Skeletal muscle tissue (tissue), 4 donors: ENCODE results near the gene ATPAF2. TPM values are rescaled to one million over a fixed set of nuclear protein-coding genes. Genes with fewer than 3 reads are reported as not detected.
A peak's percentile ranks its signal among the peaks of the same experiment; 100 is the strongest.

Source experiments
- H3K27ac ChIP-seq: one replicate; pipeline ENCODE4 v1.7.0; 2013; ENCODE audit warnings: mild to moderate bottlenecking, low read depth, low read length, inconsistent platforms
- H3K27me3 ChIP-seq, 3 donors: one replicate each; pipeline ENCODE4 v1.7.0; 2013; ENCODE audit warnings: low read length in 3 of 3; ENCODE audit not compliant: control insufficient read depth in 3 of 3, insufficient read depth in 3 of 3
- H3K36me3 ChIP-seq, 3 donors: one replicate each; pipeline ENCODE4 v1.7.0; 2013; ENCODE audit warnings: low read length in 3 of 3; ENCODE audit not compliant: control insufficient read depth in 3 of 3, insufficient read depth in 3 of 3
- H3K4me1 ChIP-seq, 3 donors: one replicate each; pipeline ENCODE4 v1.7.0; 2013; ENCODE audit warnings: low read length in 3 of 3, mild to moderate bottlenecking in 3 of 3; ENCODE audit not compliant: control insufficient read depth in 3 of 3, insufficient read depth in 3 of 3
- H3K4me3 ChIP-seq, 3 donors: one replicate each; pipeline ENCODE4 v1.7.0; 2013; ENCODE audit warnings: low read length in 3 of 3
- H3K9ac ChIP-seq, 3 donors: one replicate each; pipeline ENCODE4 v1.7.0; 2013; ENCODE audit warnings: low read length in 3 of 3, mild to moderate bottlenecking in 3 of 3, moderate library complexity in 2 of 3, low read depth in 1 of 3
- H3K9me3 ChIP-seq, 3 donors: one replicate each; pipeline ENCODE4 v1.7.0; 2013; ENCODE audit warnings: low read length in 3 of 3; ENCODE audit not compliant: control insufficient read depth in 3 of 3
- total RNA-seq: library from RNA; depleted of rRNA; stranded (reverse); fragments of >200 nt; gene quantifications from one replicate; pipeline ENCODE4 v1.2.3, GENCODE V29; 2014
- donor health status: Osteomylitis.

ATPAF2 gene
- total RNA-seq, 1 donor from 2014 or later = 19.3 TPM

DNA sequence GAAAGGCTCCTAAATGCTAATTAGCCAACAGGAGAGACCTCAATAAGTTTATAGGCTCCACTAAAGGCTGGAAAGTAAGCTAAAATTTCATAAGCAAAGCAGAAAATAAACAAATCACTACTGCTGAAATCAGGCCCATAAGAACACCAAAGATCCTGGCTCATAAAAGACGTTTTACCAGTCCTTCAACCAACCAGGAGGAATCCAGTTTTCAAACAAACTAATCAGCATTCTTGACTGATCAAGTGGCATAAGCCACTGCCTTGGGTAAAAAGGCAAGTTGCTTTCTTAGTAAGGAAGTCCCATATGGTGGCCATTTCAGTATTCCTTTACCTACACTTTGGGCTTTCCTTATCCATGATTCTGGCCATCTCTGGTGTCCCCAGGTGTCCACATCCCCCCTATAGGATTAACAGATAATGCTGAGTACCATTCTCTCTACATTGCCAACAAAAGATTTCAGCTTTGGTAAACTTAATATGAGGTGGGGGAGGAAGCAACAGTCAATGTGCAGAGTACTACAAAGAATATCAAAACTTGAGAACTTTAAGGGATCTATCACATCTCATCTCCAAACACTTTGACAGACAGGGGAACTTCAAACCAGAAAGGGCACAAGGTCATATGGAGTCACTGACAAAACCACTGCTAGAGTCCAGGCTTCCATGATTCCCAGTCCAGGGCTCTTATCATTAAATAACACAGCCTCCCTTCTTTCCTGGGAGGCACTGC lies 68.1 kb downstream of the ATPAF2 start:
- Histone ChIP-seq H3K36me3 (no peaks in the 10 kb centered on the region), H3K9me3 (no peaks in the 10 kb centered on the region), H3K27me3 (no peaks in the 10 kb centered on the region), H3K4me3 (peak overlapping the region; percentile 78 to 85 (median 83)), H3K27ac (peak overlapping the region; percentile 94), H3K9ac (peak overlapping the region; percentile 83 to 94 (median 92)), H3K4me1 (peaks cover 22 to 33% (median 24%) of the 10 kb centered on the region in 3 donors)

Other genes starting within 250 kb of the ATPAF2 start
- gene SREBF1, start 202.2 kb downstream of the ATPAF2 start, total RNA-seq = 23.0 TPM
- gene TOM1L2, start 66.8 kb downstream of the ATPAF2 start, total RNA-seq = 14.1 TPM
- gene DRC3, start 66.3 kb downstream of the ATPAF2 start, total RNA-seq = 1.0 TPM
- 5.2 TPM for gene GID4, start 240 bp upstream of the ATPAF2 start, total RNA-seq
- gene DRG2, start 48.8 kb upstream of the ATPAF2 start, total RNA-seq = 20.9 TPM
- 0.52 TPM for gene MYO15A, start 69.6 kb upstream of the ATPAF2 start, total RNA-seq
- gene ALKBH5, start 144.7 kb upstream of the ATPAF2 start, total RNA-seq = 77.8 TPM
- 15.1 TPM for gene LLGL1, start 186.5 kb upstream of the ATPAF2 start, total RNA-seq
- gene FLII, start 219.6 kb upstream of the ATPAF2 start, total RNA-seq = 193 TPM
- gene MIEF2, start 221.5 kb upstream of the ATPAF2 start, total RNA-seq = 23.0 TPM